DOHH2 (cell line): ENCODE data around the gene RNASE13.

Experiments used
- CTCF ChIP-seq: fragments of 200-600 bp; sonication (generic); IDR thresholded peaks from one replicate; pipeline ENCODE4 v1.5.1; 2014; ENCODE audit warnings: antibody characterized with exemption, mild to moderate bottlenecking, low read depth, low read length; ENCODE audit not compliant: poor library complexity, severe bottlenecking
- EZH2phosphoT487 ChIP-seq: fragments of 200-600 bp; sonication (generic); IDR thresholded peaks from 2 replicates; pipeline ENCODE4 v1.6.1; 2017; ENCODE audit warnings: borderline replicate concordance, mild to moderate bottlenecking, antibody characterized with exemption, low read length, moderate library complexity, mixed read lengths

- TF ChIP-seq CTCF (no peak), EZH2phosphoT487 (no peak)
Observed at GRCh38 chr14:21072781-21073339, 38.3 kb upstream of the RNASE13 start.
